Endothelial cell of umbilical vein (primary cell): ENCODE measurements around the gene PPP1R1B. TPM values are rescaled to one million over a fixed set of nuclear protein-coding genes. Genes with fewer than 3 reads are reported as not detected.

ENCODE experiments used
- BruUV-seq: library from RNA; stranded (reverse); fragments of 400-500 nt; replicated peaks from 2 replicates; lab custom pipeline; 2021; lab: Mats Ljungman, UMichigan
- CTCF ChIA-PET: fragments of 300-600, 350-600 bp; sonication (Branson Sonifier 250); formaldehyde crosslinking; loops from one replicate; lab custom pipeline; 2021; ENCODE audit warnings: antibody characterized with exemption, inconsistent platforms; lab: Charles Lee
- POLR2A ChIA-PET: fragments of 300-600, 350-600 bp; sonication (Branson Sonifier 250); formaldehyde crosslinking; loops from one replicate; lab custom pipeline; 2021; ENCODE audit warnings: antibody characterized with exemption, inconsistent platforms; lab: Charles Lee
- DNase-seq: peaks from one replicate; pipeline ENCODE4 v3.0.0-alpha.2; 2011; ENCODE audit warnings: low read depth, low spot score
- FAIRE-seq: peaks from 2 replicates; lab custom pipeline; 2011; peaks lifted over from hg19 to GRCh38; lab: Jason Lieb, UNC
- H2AFZ ChIP-seq: 2 replicates; pipeline ENCODE4 v1.6.0; 2012; ENCODE audit warnings: low read depth, low read length, control low read depth, inconsistent platforms
- H3K27ac ChIP-seq: 2 replicates; pipeline ENCODE4 v1.5.1; 2011; ENCODE audit warnings: low read depth, mild to moderate bottlenecking, control low read depth, low read length, moderate library complexity; ENCODE audit not compliant: insufficient read depth
- H3K27me3 ChIP-seq, 2 experiments: 2 replicates each; pipeline versions ENCODE4 v1.6.0 to v1.6.1; 2011; ENCODE audit warnings: low read length in 2 of 2, mixed read lengths in 1 of 2; ENCODE audit not compliant: control insufficient read depth in 2 of 2, insufficient read depth in 2 of 2
- H3K36me3 ChIP-seq, 2 experiments: 2 replicates in 1 of 2; 3 replicates in 1 of 2; pipeline ENCODE4 v1.5.1; 2011; ENCODE audit warnings: low read length in 2 of 2, mild to moderate bottlenecking in 1 of 2, moderate library complexity in 1 of 2; ENCODE audit not compliant: control insufficient read depth in 2 of 2, insufficient read depth in 2 of 2; ENCODE audit errors: extremely low read depth in 1 of 2
- H3K4me1 ChIP-seq: 3 replicates; pipeline ENCODE4 v1.5.1; 2011; ENCODE audit warnings: mild to moderate bottlenecking, low read length; ENCODE audit not compliant: control insufficient read depth, insufficient read depth; ENCODE audit errors: extremely low read depth
- H3K4me2 ChIP-seq: 2 replicates; pipeline ENCODE4 v1.6.1; 2011; ENCODE audit warnings: low read length, control low read depth, mixed read lengths; ENCODE audit not compliant: insufficient read depth
- H3K4me3 ChIP-seq, 3 experiments: fragments of 200-600 bp in 1 of 3; sonication (generic), shearing (Covaris generic) in 1 of 3; replicated peaks in 1 of 3; 2 replicates each; pipeline ENCODE4 v1.5.1; 2011 to 2016; ENCODE audit warnings: control low read depth in 3 of 3, low read length in 3 of 3, mild to moderate bottlenecking in 2 of 3, inconsistent platforms in 1 of 3, low read depth in 1 of 3, moderate library complexity in 1 of 3; ENCODE audit not compliant: insufficient read depth in 1 of 3
- H3K79me2 ChIP-seq: 2 replicates; pipeline ENCODE4 v1.6.0; 2012; ENCODE audit warnings: low read length, inconsistent platforms; ENCODE audit not compliant: control insufficient read depth, insufficient read depth
- H3K9ac ChIP-seq: replicated peaks from 2 replicates; pipeline ENCODE3; 2011; ENCODE audit warnings: low read length, control low read depth; ENCODE audit not compliant: insufficient read depth; ENCODE audit errors: extremely low read depth
- H3K9me1 ChIP-seq: replicated peaks from 3 replicates; pipeline ENCODE4 v1.6.0; 2011; ENCODE audit warnings: mild to moderate bottlenecking, low read length; ENCODE audit not compliant: control insufficient read depth, insufficient read depth; ENCODE audit errors: extremely low read depth
- H3K9me3 ChIP-seq: replicated peaks from 2 replicates; pipeline ENCODE4 v1.5.1; 2012; ENCODE audit warnings: low read length, inconsistent platforms; ENCODE audit not compliant: control insufficient read depth, insufficient read depth
- H4K20me1 ChIP-seq: replicated peaks from 2 replicates; pipeline ENCODE3; 2011; ENCODE audit warnings: mild to moderate bottlenecking, low read length; ENCODE audit not compliant: control insufficient read depth, insufficient read depth; ENCODE audit errors: extremely low read depth
- CTCF ChIP-seq, 2 donors: IDR thresholded peaks; 1 replicate in 1 of 2; 2 replicates in 1 of 2; pipeline ENCODE4 v1.5.1; 2011; ENCODE audit warnings: low read length in 2 of 2, mild to moderate bottlenecking in 2 of 2, moderate library complexity in 2 of 2, control low read depth in 1 of 2, inconsistent platforms in 1 of 2, low read depth in 1 of 2; ENCODE audit not compliant: insufficient read depth in 1 of 2; ENCODE audit errors: extremely low read depth in 1 of 2
- FOS ChIP-seq: IDR thresholded peaks from 2 replicates; pipeline ENCODE4 v1.6.1; 2011; ENCODE audit warnings: mild to moderate bottlenecking, low read length, moderate library complexity, borderline replicate concordance; ENCODE audit not compliant: insufficient read depth
- GATA2 ChIP-seq: IDR thresholded peaks from 2 replicates; pipeline ENCODE4 v1.7.0; 2011; ENCODE audit warnings: low read depth, mild to moderate bottlenecking, moderate library complexity, mixed read lengths, low read length; ENCODE audit not compliant: insufficient read length, insufficient read depth
- MAX ChIP-seq: IDR thresholded peaks from 2 replicates; pipeline ENCODE4 v1.6.1; 2011; ENCODE audit not compliant: insufficient read depth, insufficient read length
- POLR2AphosphoS5 ChIP-seq: IDR thresholded peaks from 2 replicates; pipeline ENCODE4 v1.6.1; 2012; ENCODE audit warnings: low read depth, mild to moderate bottlenecking, control low read depth, low read length, moderate library complexity; ENCODE audit not compliant: insufficient read depth
- dilution Hi-C: fragments of 300-500 bp; cut with MboI; formaldehyde crosslinking; loops from one replicate; pipeline ENCODE4 v1.15.0; 2019; ENCODE audit warnings: low sequenced_read_pairs; ENCODE audit not compliant: extremely low pct_ligation_motif_present
- intact Hi-C: fragments of 100-400 bp; cut with micrococcal nuclease; formaldehyde crosslinking; loops from one replicate; pipeline ENCODE4 v1.10.0; 2022
- polyA plus RNA-seq, 4 experiments: library from polyadenylated mRNA; depleted of rRNA in 3 of 4; stranded (reverse) in 3 of 4; unstranded in 1 of 4; fragments of >200 nt; gene quantifications; 2 replicates each; pipeline versions ENCODE4 v1.2.1 to v1.2.3, GENCODE V29; 2011 to 2012; ENCODE audit warnings: missing spikeins in 1 of 4
- total RNA-seq: library from RNA; stranded (reverse); gene quantifications from 2 replicates; pipeline ENCODE4 v1.2.3, GENCODE V29; 2021

The PPP1R1B gene
- total and polyA plus RNA-seq, 2 donors (not counting 3 experiments of a cell fraction or from before 2014, with no cell fraction given) = not detected

GRCh38 chr17:39658346-39658745, 31.6 kb downstream of the PPP1R1B start:
- no peak overlapping the region for H2AFZ ChIP-seq
- ChIA-PET CTCF (interaction anchor here (1.1 kb wide), 1 partner anchor 35 kb away, joined by 3 read pairs; no protein-coding TSS in a partner anchor), POLR2A (no interaction called here)
- DNase-seq (no peak), FAIRE-seq (no peak)
- no peak overlapping the region for H3K27ac ChIP-seq
- H3K4me3 ChIP-seq = no peak overlapping the region
- BruUV-seq = no TSS peak
- H3K9ac ChIP-seq = no peak overlapping the region
- no peaks in the 10 kb centered on the region for H4K20me1 ChIP-seq
- no peaks in the 10 kb centered on the region for H3K9me1 ChIP-seq
- peaks cover 0 to 2% of the 10 kb centered on the region in 2 experiments for H3K36me3 ChIP-seq
- H3K4me2 ChIP-seq = no peak overlapping the region
- intact Hi-C loops (no loop called here), dilution Hi-C loops (no loop called here)
- H3K27me3 ChIP-seq = no peaks in the 10 kb centered on the region
- H3K4me1 ChIP-seq = peaks cover 16% of the 10 kb centered on the region
- TF ChIP-seq MAX = no peak
- TF ChIP-seq FOS = no peak
- TF ChIP-seq CTCF (IDR thresholded peaks at IDR 0.05; ENCODE audit: extremely low read depth in 1 of 2, insufficient read depth in 1 of 2, low read depth in 1 of 2, low read length in 2 of 2) = no peak
- TF ChIP-seq POLR2AphosphoS5 = no peak
- TF ChIP-seq GATA2 = no peak
- H3K79me2 ChIP-seq = no peaks in the 10 kb centered on the region
- no peaks in the 10 kb centered on the region for H3K9me3 ChIP-seq
